ENCODE data around the gene OR6V1.

DNA sequence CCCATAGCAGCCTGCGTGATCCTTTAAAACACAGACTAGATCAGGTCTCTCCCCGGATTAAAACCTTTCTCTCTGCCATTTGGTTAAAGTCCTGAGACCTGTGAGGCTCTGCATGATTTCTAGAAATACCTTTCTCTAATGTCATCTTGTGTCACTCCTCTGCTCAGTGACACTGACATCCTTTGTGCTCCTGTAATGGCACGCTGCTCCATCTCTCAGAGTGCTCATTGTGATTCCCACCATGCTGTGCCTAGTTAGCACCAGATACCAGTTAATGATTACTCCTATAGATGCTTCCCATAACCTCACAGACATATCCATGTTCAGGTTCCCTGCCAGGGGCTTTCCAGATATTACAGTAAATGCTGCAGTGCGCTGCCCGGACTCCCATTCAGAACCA, 13.5 kb upstream of the OR6V1 start:
- TF ChIP-seq POLR2A (IDR thresholded peaks at IDR 0.05): no peak
- TF ChIP-seq, protein P1, sequence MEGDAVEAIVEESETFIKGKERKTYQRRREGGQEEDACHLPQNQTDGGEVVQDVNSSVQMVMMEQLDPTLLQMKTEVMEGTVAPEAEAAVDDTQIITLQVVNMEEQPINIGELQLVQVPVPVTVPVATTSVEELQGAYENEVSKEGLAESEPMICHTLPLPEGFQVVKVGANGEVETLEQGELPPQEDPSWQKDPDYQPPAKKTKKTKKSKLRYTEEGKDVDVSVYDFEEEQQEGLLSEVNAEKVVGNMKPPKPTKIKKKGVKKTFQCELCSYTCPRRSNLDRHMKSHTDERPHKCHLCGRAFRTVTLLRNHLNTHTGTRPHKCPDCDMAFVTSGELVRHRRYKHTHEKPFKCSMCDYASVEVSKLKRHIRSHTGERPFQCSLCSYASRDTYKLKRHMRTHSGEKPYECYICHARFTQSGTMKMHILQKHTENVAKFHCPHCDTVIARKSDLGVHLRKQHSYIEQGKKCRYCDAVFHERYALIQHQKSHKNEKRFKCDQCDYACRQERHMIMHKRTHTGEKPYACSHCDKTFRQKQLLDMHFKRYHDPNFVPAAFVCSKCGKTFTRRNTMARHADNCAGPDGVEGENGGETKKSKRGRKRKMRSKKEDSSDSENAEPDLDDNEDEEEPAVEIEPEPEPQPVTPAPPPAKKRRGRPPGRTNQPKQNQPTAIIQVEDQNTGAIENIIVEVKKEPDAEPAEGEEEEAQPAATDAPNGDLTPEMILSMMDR (IDR thresholded peaks at IDR 0.05): no peak

All from stomach (tissue), 4 donors.